HepG2 (cell line): ENCODE data around the gene RPS19. TPM values are rescaled to one million over a fixed set of nuclear protein-coding genes. Genes with fewer than 3 reads are reported as not detected.

ENCODE experiments used
- ARNTL ChIP-seq: sonication (generic); formaldehyde crosslinking; IDR thresholded peaks from 2 replicates; pipeline ENCODE4 v1.4.0; 2020; ENCODE audit warnings: mild to moderate bottlenecking, missing genetic modification reagents
- FOXC1 ChIP-seq: sonication (generic); formaldehyde crosslinking; IDR thresholded peaks from 2 replicates; pipeline ENCODE4 v1.8.0; 2022; ENCODE audit warnings: mild to moderate bottlenecking, missing genetic modification reagents, borderline replicate concordance
- GTF3A ChIP-seq: sonication (generic); formaldehyde crosslinking; conservative IDR thresholded peaks from 2 replicates; pipeline ENCODE4 v1.4.0; 2020; ENCODE audit warnings: mild to moderate bottlenecking, missing genetic modification reagents
- HOXA3 ChIP-seq: sonication (generic); formaldehyde crosslinking; IDR thresholded peaks from 2 replicates; pipeline ENCODE4 v1.5.0; 2020; ENCODE audit warnings: missing genetic modification reagents
- KDM4B ChIP-seq: sonication (generic); formaldehyde crosslinking; IDR thresholded peaks from 2 replicates; pipeline ENCODE4 v1.4.0; 2020; ENCODE audit warnings: missing genetic modification reagents
- KLF9 ChIP-seq: IDR thresholded peaks from 2 replicates; pipeline ENCODE4 v1.6.1; 2016; ENCODE audit warnings: low read depth
- MXD4 ChIP-seq: IDR thresholded peaks from 2 replicates; pipeline ENCODE4 v1.6.1; 2016; ENCODE audit warnings: mild to moderate bottlenecking, missing biosample characterization, missing genetic modification reagents
- NFE2L1 ChIP-seq: sonication (generic); formaldehyde crosslinking; IDR thresholded peaks from 2 replicates; pipeline ENCODE4 v1.4.0; 2020; ENCODE audit warnings: missing genetic modification reagents, mild to moderate bottlenecking, borderline replicate concordance
- NFYC ChIP-seq: IDR thresholded peaks from 2 replicates; pipeline ENCODE4 v1.6.1; 2016; ENCODE audit warnings: missing genetic modification reagents, missing compliant biosample characterization
- PLSCR1 ChIP-seq: sonication (generic); formaldehyde crosslinking; IDR thresholded peaks from 2 replicates; pipeline ENCODE4 v1.5.0; 2020; ENCODE audit warnings: missing genetic modification reagents, mild to moderate bottlenecking, borderline replicate concordance
- RELA ChIP-seq: sonication (generic); formaldehyde crosslinking; IDR thresholded peaks from 2 replicates; pipeline ENCODE4 v1.4.0; 2020; ENCODE audit warnings: missing genetic modification reagents
- SATB2 ChIP-seq: sonication (generic); formaldehyde crosslinking; IDR thresholded peaks from 2 replicates; pipeline ENCODE4 v1.5.0; 2020; ENCODE audit warnings: missing genetic modification reagents
- SP1 ChIP-seq, 2 experiments: fragments of 450-650 bp in 1 of 2; sonication (generic) in 1 of 2; formaldehyde crosslinking in 1 of 2; IDR thresholded peaks; 2 replicates each; pipeline versions ENCODE4 v1.4.0 to v1.6.1; 2016 to 2020; ENCODE audit warnings: missing genetic modification reagents in 1 of 2
- TGIF2 ChIP-seq: IDR thresholded peaks from 2 replicates; pipeline ENCODE4 v1.6.1; 2016; ENCODE audit warnings: control low read depth, missing compliant biosample characterization
- ZBTB21 ChIP-seq: sonication (generic); formaldehyde crosslinking; IDR thresholded peaks from 2 replicates; pipeline ENCODE4 v1.4.0; 2020; ENCODE audit warnings: missing genetic modification reagents
- ZKSCAN5 ChIP-seq: sonication (generic); formaldehyde crosslinking; IDR thresholded peaks from 2 replicates; pipeline ENCODE4 v1.5.1; 2020; ENCODE audit warnings: mild to moderate bottlenecking, missing genetic modification reagents
- ZMYM3 ChIP-seq: sonication (generic); formaldehyde crosslinking; IDR thresholded peaks from 2 replicates; pipeline ENCODE4 v1.5.1; 2020; ENCODE audit warnings: mild to moderate bottlenecking, missing genetic modification reagents
- ZNF432 ChIP-seq: sonication (generic); formaldehyde crosslinking; IDR thresholded peaks from 2 replicates; pipeline ENCODE4 v1.5.0; 2020; ENCODE audit warnings: missing genetic modification reagents, mild to moderate bottlenecking, borderline replicate concordance
- ZNF547 ChIP-seq: sonication (generic); formaldehyde crosslinking; IDR thresholded peaks from 2 replicates; pipeline ENCODE4 v1.5.1; 2020; ENCODE audit warnings: mild to moderate bottlenecking, missing genetic modification reagents
- ZNF552 ChIP-seq: sonication (generic); formaldehyde crosslinking; IDR thresholded peaks from 2 replicates; pipeline ENCODE4 v1.9.0; 2022; ENCODE audit warnings: missing genetic modification reagents, mild to moderate bottlenecking, borderline replicate concordance
- ZNF556 ChIP-seq: sonication (generic); formaldehyde crosslinking; IDR thresholded peaks from 2 replicates; pipeline ENCODE4 v1.4.0; 2020; ENCODE audit warnings: mild to moderate bottlenecking, missing genetic modification reagents, borderline replicate concordance
- ZNF567 ChIP-seq: sonication (generic); formaldehyde crosslinking; IDR thresholded peaks from 2 replicates; pipeline ENCODE4 v1.8.1; 2023; ENCODE audit warnings: mild to moderate bottlenecking, missing genetic modification reagents, borderline replicate concordance
- ZNF598 ChIP-seq: sonication (generic); formaldehyde crosslinking; IDR thresholded peaks from 2 replicates; pipeline ENCODE4 v1.5.1; 2020; ENCODE audit warnings: mild to moderate bottlenecking, missing genetic modification reagents, borderline replicate concordance
- ZNF644 ChIP-seq: IDR thresholded peaks from 2 replicates; pipeline ENCODE4 v1.6.1; 2016; ENCODE audit warnings: low read depth
- ZNF770 ChIP-seq: sonication (generic); formaldehyde crosslinking; IDR thresholded peaks from 2 replicates; pipeline ENCODE4 v1.5.0; 2020; ENCODE audit warnings: mild to moderate bottlenecking, missing genetic modification reagents
- ZNF777 ChIP-seq: sonication (generic); formaldehyde crosslinking; IDR thresholded peaks from 2 replicates; pipeline ENCODE4 v1.4.0; 2020; ENCODE audit warnings: missing genetic modification reagents
- ZNF839 ChIP-seq: sonication (generic); formaldehyde crosslinking; IDR thresholded peaks from 2 replicates; pipeline ENCODE4 v1.4.0; 2020; ENCODE audit warnings: missing genetic modification reagents, mild to moderate bottlenecking, borderline replicate concordance
- polyA plus RNA-seq, 8 experiments: library from polyadenylated mRNA; depleted of rRNA in 3 of 8; stranded (reverse) in 7 of 8; unstranded in 1 of 8; fragments of >200 nt; fragmentation: Illumina TruSeq in 4 of 8; extraction: Trizol in 4 of 8; gene quantifications; 2 replicates each; pipeline versions ENCODE4 v1.2.1 to v1.2.3, GENCODE V29; 2011 to 2016; ENCODE audit warnings: low read depth in 4 of 8, missing spikeins in 1 of 8, mixed read lengths in 1 of 8; ENCODE audit not compliant: insufficient read depth in 1 of 8
- total RNA-seq, 5 experiments: library from RNA; depleted of rRNA; stranded (reverse); fragments of >200 nt; fragmentation: Illumina TruSeq; extraction: Trizol; gene quantifications; 2 replicates each; pipeline ENCODE4 v1.2.3, GENCODE V29; 2016; ENCODE audit warnings: low read depth in 1 of 5

The RPS19 gene
- total and polyA plus RNA-seq, 2 of the 13 experiments (the other 11 are each of a cell fraction or from before 2014, with no cell fraction given): 1,983 to 4,758 TPM

- no peak for TF ChIP-seq SP1 (IDR thresholded peaks at IDR 0.05)
- 0 out of 2 replicates have a peak, but pooled peaks have one; percentile 20 for TF ChIP-seq SP1 (CRISPR knock-in tag; IDR thresholded peaks at IDR 0.05)
- no peak for TF ChIP-seq PLSCR1 (CRISPR knock-in tag)
- no peak for TF ChIP-seq ZNF547 (CRISPR knock-in tag)
- no peak for TF ChIP-seq ZNF432
- peak; percentile 31; the same call in 1 of the 2 replicates for TF ChIP-seq FOXC1 (CRISPR knock-in tag)
- no peak for TF ChIP-seq SATB2 (CRISPR knock-in tag)
- TF ChIP-seq NFE2L1 (CRISPR knock-in tag): no peak
- TF ChIP-seq NFYC (CRISPR knock-in tag): no peak
- TF ChIP-seq TGIF2 (CRISPR knock-in tag): no peak
- TF ChIP-seq ZBTB21 (CRISPR knock-in tag): no peak
- 0 out of 2 replicates have a peak, but pooled peaks have one; percentile 31 for TF ChIP-seq ZNF556
- no peak; the same call in 1 of the 2 replicates for TF ChIP-seq HOXA3 (CRISPR knock-in tag)
- no peak for TF ChIP-seq ZMYM3
- 0 out of 2 replicates have a peak, but pooled peaks have one; percentile 26 for TF ChIP-seq MXD4 (CRISPR knock-in tag)
- no peak for TF ChIP-seq ZNF644 (CRISPR knock-in tag)
- no peak for TF ChIP-seq GTF3A
- no peak; the same call in 1 of the 2 replicates for TF ChIP-seq ZNF552 (CRISPR knock-in tag)
- no peak for TF ChIP-seq ZNF777 (CRISPR knock-in tag)
- TF ChIP-seq ZKSCAN5 (CRISPR knock-in tag): no peak
- TF ChIP-seq ZNF598: no peak
- TF ChIP-seq ZNF567 (CRISPR knock-in tag): no peak
- no peak for TF ChIP-seq KDM4B (CRISPR knock-in tag)
- no peak for TF ChIP-seq ZNF839
- TF ChIP-seq ARNTL (CRISPR knock-in tag): peak; percentile 55; the same call in 1 of the 2 replicates
- TF ChIP-seq ZNF770 (CRISPR knock-in tag): no peak
- TF ChIP-seq RELA (CRISPR knock-in tag): no peak
- no peak for TF ChIP-seq KLF9 (CRISPR knock-in tag)
Observed at GRCh38 chr19:41904118-41904870, 44.2 kb downstream of the RPS19 start (continued).
